GM19099 (cell line): Measurements from ENCODE around the gene EXOC6B.

Source experiments
- POLR2A ChIP-seq: IDR thresholded peaks from 3 replicates; pipeline ENCODE4 v1.6.1; 2011; ENCODE audit warnings: low read depth; ENCODE audit not compliant: insufficient read length; ENCODE audit errors: extremely low read depth

EXOC6B gene

DNA sequence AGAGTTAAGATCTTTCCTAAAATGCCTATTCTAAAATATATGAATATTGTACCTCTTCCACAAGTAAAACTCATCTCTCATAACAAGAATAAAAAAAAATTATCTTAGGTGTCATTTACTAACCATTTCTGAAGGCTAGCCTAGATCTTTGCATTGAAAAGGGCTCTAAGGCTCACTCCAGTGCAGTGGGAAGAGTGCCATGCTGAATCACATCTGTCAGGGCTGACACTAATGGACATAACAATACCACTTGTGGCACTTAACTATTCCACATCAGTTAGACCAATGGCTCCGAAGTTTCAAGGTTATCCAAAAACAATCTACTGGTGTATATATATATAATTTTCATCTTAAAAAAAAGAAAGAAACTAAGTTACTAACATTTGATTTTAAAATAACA lies 130.2 kb downstream of the EXOC6B start:
- no peak for TF ChIP-seq POLR2A

DNA sequence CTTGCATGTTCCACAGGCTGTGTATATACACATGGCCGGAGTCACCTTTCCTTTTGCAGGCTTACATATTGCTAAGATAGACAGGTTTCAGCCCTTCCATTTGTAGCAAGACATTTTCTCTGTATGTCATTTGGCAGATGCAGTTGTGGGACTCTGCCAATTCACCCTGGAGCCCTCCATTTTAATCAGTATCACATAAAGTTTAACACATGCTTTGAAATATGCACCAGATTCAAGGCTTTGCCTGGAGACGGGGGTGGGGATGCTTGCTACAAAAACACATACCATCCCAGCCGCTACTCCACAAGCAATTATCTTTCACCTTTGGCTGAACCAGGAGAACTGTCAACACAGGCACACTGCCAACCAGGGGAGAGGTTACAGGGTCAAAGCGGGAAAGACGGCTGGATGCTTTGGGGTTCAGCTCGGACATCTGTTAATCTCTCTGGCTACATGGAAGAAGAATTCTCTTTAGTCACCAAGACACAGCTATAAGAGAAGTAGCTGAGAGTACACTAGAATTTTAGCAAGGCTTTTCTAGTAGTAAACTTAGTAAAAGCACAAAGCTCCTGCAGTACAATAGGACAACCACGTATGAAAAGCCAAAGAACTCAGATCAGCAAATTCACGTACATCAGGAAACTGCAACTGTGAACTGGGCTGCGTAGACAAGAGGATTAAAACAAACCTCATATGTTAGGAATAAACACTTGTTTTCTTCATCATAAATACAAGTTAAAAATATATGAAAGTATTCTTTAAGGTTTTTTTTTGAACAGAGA lies 130.9 kb downstream of the EXOC6B start:
- no peak for TF ChIP-seq POLR2A

DNA sequence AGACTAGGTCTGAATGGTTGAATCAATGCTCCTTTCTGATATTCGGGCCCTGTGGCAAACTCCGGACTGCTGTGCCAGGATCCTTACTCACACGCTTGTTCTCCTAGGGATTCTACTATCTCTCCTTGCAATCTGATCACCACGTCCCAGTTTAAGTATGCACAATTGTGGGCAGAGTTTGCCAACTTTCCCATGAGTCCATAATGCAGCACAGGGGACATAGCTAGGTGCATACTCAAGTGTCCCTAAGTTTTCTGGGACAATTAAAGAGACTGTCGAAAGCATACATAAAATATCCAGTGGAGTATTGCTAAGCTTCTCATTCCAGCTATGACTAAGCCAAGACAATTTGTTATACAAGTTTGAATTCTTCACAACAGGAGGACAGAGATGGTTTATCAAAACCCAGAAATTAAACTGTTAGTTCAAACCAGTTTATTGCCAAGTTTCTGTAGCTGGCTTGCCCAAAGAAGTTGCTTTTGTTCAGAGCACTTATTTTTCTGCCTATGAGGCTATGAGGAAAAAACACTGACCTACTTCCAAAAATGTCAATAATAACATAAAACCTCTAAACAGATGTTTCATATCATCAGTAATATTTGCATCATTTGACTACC lies 136.1 kb downstream of the EXOC6B start:
- TF ChIP-seq POLR2A: no peak

DNA sequence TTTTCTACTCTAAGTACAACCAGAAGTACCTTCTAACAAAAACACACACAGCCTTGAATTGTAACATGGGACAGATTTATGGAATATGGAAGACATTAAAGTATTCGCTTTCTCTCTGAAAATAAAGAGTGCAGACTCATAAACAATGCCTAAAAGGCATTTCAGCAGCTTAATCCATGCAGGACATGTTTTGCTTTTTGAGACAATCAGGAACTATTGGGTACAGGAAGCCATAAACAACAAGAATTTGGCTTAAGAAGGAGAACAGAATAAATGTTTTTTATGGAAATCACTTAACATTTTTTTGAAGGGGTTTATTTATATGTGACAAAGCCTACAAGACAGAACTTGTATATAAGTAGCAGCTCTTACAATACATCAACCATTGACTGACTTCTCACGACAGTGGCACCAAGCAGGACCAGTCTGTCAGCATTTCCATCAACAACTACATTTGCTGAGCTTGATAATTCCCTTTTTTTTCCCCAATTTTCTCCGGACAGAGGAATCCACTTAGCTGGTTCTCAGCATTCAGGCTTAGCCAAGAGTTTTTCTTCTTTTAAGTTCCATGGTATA lies 140.1 kb downstream of the EXOC6B start:
- TF ChIP-seq POLR2A: no peak

GRCh38 chr2:72682061-72682460 lies 143.8 kb downstream of the EXOC6B start:
- TF ChIP-seq POLR2A: no peak

DNA sequence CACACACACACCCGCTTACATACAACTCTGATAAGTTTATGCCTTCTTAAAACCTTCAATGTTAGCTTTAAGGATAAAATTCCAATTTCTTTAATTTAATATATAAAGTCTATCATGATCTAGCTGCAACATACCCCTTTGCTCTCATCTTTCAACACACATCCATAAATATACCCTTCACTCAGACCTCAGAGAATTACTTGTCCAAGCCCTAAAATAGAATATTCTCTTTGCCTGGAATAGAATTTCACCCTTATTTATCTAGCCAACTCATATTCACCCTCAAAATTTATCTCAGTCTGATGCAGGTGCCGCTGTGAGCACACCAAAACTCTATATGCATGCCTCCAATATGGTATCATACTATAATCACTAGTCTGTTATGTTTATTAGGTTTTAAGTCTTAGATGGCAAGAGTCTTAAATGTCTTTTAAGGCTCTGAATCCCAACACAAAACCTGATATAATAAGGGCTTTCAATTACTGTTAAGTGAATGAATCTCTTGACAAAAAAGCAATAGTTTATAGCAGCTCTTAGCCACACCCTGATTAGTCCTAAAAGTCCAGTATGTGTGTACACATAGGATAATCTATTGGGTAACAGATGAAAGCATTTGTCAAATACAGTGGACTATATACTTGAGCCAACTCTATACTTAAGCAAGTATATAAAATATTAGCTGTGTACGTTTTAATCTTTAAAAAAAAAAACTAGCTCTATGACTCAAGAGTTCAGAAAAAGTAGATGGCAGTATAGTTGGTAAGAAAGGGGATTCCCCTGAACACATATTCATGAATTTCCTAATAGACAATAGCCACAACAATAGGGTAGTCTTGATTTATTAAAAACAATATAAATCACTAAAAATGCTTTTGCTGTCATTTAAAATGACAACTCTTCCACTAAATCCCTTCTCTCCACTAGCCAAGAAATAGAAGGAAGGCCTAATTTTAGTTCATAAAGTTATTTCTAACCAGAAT lies 144.5 kb downstream of the EXOC6B start:
- TF ChIP-seq POLR2A: no peak

- TF ChIP-seq POLR2A: no peak
These were observed 147.8 kb downstream of the EXOC6B start for GRCh38 chr2:72678024-72678423.

DNA sequence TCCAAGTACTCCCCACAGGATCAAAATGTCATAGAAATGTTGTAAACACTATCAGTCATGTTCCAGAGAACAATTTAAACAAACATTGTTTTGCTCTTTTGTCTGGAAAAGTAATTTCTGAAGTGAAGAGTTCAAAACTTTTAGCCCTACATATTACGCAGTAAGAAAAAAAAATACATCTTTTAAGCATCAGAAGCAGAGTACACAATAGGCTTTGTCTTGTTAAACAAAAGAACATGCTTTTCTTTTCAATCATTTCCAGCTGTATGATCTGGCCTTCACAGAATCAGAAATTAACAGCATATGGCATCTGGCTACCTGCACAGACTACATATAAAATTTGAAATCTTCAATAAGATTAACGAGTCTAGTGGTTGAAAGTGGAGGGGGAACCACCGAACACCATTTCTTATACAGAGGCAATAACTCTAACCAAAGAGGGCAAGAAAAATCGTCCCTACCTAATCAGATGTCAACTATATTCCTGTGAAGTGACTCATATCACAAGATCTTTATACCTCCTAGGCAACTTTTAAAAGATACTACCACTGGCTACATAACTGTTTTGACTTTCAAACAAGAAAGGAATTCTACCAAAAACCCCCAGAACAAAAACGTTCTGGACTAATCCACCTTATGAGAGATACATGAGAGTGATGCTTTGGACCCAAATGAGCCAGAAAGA lies 149.3 kb downstream of the EXOC6B start:
- TF ChIP-seq POLR2A: no peak

DNA sequence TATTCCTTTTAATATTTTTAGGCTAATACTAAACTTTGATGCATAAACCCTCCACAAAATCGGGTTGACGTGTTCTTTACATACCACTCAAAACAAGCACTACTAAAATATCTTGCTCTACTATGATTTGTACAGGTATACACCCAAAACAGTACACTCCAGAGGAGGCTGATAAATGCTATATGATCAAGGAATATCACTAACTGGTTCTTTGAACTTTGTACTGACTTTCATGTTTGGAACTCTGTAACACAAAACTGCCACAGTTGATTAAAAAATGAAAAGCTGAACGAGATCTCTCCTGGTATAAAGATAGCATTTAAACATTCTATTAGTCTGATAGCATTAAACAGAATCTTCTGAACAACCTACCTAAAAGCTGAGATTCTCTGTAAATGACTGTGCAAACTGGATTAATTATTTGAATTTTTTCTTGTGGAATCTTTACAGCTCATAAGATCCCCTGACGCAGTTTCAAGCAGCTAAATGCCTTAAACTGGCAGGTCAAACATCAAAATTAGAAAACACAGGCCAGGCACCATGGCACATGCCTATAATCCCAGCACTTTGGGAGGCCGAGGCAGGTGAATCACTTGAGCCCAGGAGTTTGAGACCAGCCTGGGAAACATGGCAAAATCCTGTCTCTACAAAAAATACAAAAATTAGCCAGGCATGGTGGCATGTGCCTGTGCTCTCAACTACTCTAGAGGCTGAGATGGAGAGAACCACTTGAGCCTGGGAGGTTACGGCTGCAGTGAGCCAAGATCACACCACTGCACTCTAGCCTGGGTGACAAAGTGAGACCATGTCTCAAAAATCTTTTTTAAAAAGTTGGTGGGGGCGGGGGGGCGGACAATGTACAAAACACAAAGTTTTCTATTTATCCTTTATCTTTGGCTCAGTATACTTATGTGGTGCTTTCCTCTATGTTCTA lies 150.6 kb downstream of the EXOC6B start:
- TF ChIP-seq POLR2A: no peak

DNA sequence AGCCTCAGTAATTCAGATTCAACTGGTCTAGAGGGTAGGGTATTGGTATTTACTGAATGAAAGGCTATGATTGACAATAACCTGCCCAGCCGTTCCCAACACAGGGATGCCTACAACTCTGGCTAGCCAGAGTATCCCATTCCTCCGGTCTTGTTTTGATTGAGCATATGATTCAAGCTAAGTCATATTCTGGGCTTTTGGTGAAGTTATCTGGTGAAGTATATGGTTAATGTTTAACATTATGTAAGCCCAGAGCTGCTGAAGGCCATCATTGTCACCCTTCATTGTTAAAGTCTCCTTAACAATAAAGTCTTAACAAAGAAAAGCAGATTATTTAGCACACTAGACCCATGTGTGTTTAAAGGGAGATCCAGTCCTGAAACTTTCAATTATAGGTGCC lies 152.6 kb downstream of the EXOC6B start:
- no peak for TF ChIP-seq POLR2A

DNA sequence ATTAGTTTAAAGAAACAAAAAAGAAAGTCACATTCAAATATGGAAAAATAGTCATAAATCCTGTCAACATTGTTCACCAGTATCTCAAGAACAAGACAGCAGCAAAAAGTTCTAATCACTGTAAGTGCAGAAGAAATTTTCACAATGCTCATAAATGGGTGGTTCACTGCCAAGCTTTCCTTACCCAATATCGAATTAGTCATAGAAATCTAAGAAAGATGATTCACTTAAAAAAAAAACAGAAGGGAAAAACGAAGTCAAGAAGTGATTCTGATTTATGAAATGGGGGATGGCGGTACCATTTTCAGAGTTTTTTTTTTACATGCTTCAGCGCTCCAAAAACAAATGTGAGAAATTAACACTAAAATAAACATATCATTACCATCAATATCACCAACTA lies 156.7 kb downstream of the EXOC6B start:
- no peak for TF ChIP-seq POLR2A

- TF ChIP-seq POLR2A: no peak
These were observed 157.2 kb downstream of the EXOC6B start for GRCh38 chr2:72668647-72669046.

- no peak for TF ChIP-seq POLR2A
These were observed 160.4 kb downstream of the EXOC6B start for GRCh38 chr2:72665448-72665847.
